Endodermal cell (in vitro differentiated cells): ENCODE measurements around the gene R3HDM4. TPM values are rescaled to one million over a fixed set of nuclear protein-coding genes. Genes with fewer than 3 reads are reported as not detected.

Experiments
- DNase-seq: peaks from one replicate; pipeline ENCODE4 v3.0.0-alpha.2; 2017
- H3K27ac ChIP-seq: 2 replicates; pipeline ENCODE4 v1.5.1; 2013; ENCODE audit warnings: mild to moderate bottlenecking, low read depth, low read length, moderate library complexity
- H3K27me3 ChIP-seq: 2 replicates; pipeline ENCODE4 v1.6.1; 2013; ENCODE audit warnings: mild to moderate bottlenecking, low read length, moderate library complexity; ENCODE audit not compliant: insufficient read depth, control insufficient read depth, poor library complexity, severe bottlenecking
- H3K36me3 ChIP-seq: 2 replicates; pipeline ENCODE4 v1.7.0; 2013; ENCODE audit warnings: mild to moderate bottlenecking, low read length, moderate library complexity; ENCODE audit not compliant: control insufficient read depth, insufficient read depth
- H3K4me1 ChIP-seq: one replicate; pipeline ENCODE4 v1.7.0; 2013; ENCODE audit warnings: low read length; ENCODE audit not compliant: control insufficient read depth, insufficient read depth
- H3K4me3 ChIP-seq: 2 replicates; pipeline ENCODE4 v1.5.1; 2013; ENCODE audit warnings: mild to moderate bottlenecking, low read length, moderate library complexity
- H3K9ac ChIP-seq: 2 replicates; pipeline ENCODE4 v1.6.1; 2013; ENCODE audit warnings: mild to moderate bottlenecking, low read length, moderate library complexity; ENCODE audit not compliant: poor library complexity, severe bottlenecking; ENCODE audit errors: extremely low read depth
- H3K9me3 ChIP-seq: 2 replicates; pipeline ENCODE4 v1.6.1; 2013; ENCODE audit warnings: mild to moderate bottlenecking, low read length, moderate library complexity; ENCODE audit not compliant: control insufficient read depth
- H3K27ac Mint-ChIP-seq: 2 replicates; pipeline ENCODE4 v1.8.0; 2020; ENCODE audit warnings: mixed read lengths
- H3K27me3 Mint-ChIP-seq: 2 replicates; pipeline ENCODE4 v1.8.0; 2021; ENCODE audit warnings: mild to moderate bottlenecking, mixed read lengths; ENCODE audit not compliant: insufficient read depth
- H3K36me3 Mint-ChIP-seq: 2 replicates; pipeline ENCODE4 v1.8.0; 2020; ENCODE audit warnings: low read depth, mixed read lengths
- H3K4me1 Mint-ChIP-seq: 2 replicates; pipeline ENCODE4 v1.8.0; 2020; ENCODE audit warnings: mixed read lengths
- H3K4me3 Mint-ChIP-seq: 2 replicates; pipeline ENCODE4 v1.8.0; 2020; ENCODE audit warnings: mild to moderate bottlenecking, moderate library complexity, mixed read lengths
- H3K9me3 Mint-ChIP-seq: 2 replicates; pipeline ENCODE4 v1.8.0; 2020; ENCODE audit warnings: mild to moderate bottlenecking, mixed read lengths
- CTCF ChIP-seq: fragments of 200-600 bp; sonication (generic); conservative IDR thresholded peaks from 2 replicates; pipeline ENCODE4 v1.5.0; 2021; ENCODE audit warnings: antibody characterized with exemption, mild to moderate bottlenecking
- WGBS, 2 experiments: methylation state at CpG; one replicate each; pipeline versions ENCODE4 v1.1.5 to v1.1.7; 2013; ENCODE audit warnings: missing lambda C conversion rate in 2 of 2, mixed read lengths in 1 of 2; ENCODE audit not compliant: insufficient coverage in 1 of 2, insufficient read length in 1 of 2; 5-methylcytosine and 5-hydroxymethylcytosine counted together
- total RNA-seq, 2 donors: library from RNA; stranded (reverse); fragmentation: NEBNext Ultra II Directional in 1 of 2; extraction: Animal tissue kit (Norgen Biotek cat#: 25700) in 1 of 2; gene quantifications; 2 replicates in 1 of 2; 3 replicates in 1 of 2; pipeline ENCODE4 v1.2.1, GENCODE V29; 2021

The R3HDM4 gene
- total RNA-seq, 2 donors from 2014 or later = 61.1 to 64.7 TPM

- Histone ChIP-seq H3K9me3 (no peaks in the 10 kb centered on the region), H3K36me3 (peaks cover 41% of the 10 kb centered on the region), H3K27ac (no peak overlapping the region), H3K27me3 (no peaks in the 10 kb centered on the region), H3K9ac (no peak overlapping the region), H3K4me3 (no peak overlapping the region), H3K4me1 (no peaks in the 10 kb centered on the region)
- 89 to 94% methylated on average over 17 to 29 of the region's 29 CpGs for WGBS, 2 experiments
- H3K4me1 Mint-ChIP-seq = no peaks in the 10 kb centered on the region
- H3K27me3 Mint-ChIP-seq = no peaks in the 10 kb centered on the region
- H3K36me3 Mint-ChIP-seq = peaks cover 49% of the 10 kb centered on the region
- H3K4me3 Mint-ChIP-seq = no peak overlapping the region
- no peak overlapping the region for H3K27ac Mint-ChIP-seq
- no peaks in the 10 kb centered on the region for H3K9me3 Mint-ChIP-seq
- no peak for DNase-seq
- no peak for TF ChIP-seq CTCF
Observed at GRCh38 chr19:934197-934840, 21.3 kb upstream of the R3HDM4 start.

- H3K9me3 Mint-ChIP-seq = no peaks in the 10 kb centered on the region
Observed at GRCh38 chr19:933553-933882, 20.5 kb upstream of the R3HDM4 start.

GRCh38 chr19:932648-933552, 19.9 kb upstream of the R3HDM4 start:
- no peaks in the 10 kb centered on the region for H3K9me3 ChIP-seq

More at GRCh38 chr19:933553-933882, 20.5 kb upstream of the R3HDM4 start:
- H3K4me3 ChIP-seq = no peak overlapping the region
- no peak overlapping the region for H3K27ac ChIP-seq
- TF ChIP-seq CTCF = no peak
- no peaks in the 10 kb centered on the region for H3K9me3 ChIP-seq
- no peak overlapping the region for H3K4me3 Mint-ChIP-seq
- no peak overlapping the region for H3K9ac ChIP-seq
- no peak overlapping the region for H3K27ac Mint-ChIP-seq
- H3K36me3 Mint-ChIP-seq = peaks cover 50% of the 10 kb centered on the region
- H3K4me1 ChIP-seq = no peaks in the 10 kb centered on the region
- 89 to 100% methylated on average over 2 to 12 of the region's 14 CpGs for WGBS, 2 experiments
- H3K36me3 ChIP-seq = peaks cover 38% of the 10 kb centered on the region
- no peaks in the 10 kb centered on the region for H3K27me3 Mint-ChIP-seq
- no peaks in the 10 kb centered on the region for H3K27me3 ChIP-seq
- no peaks in the 10 kb centered on the region for H3K4me1 Mint-ChIP-seq
- no peak for DNase-seq

More at GRCh38 chr19:932648-933552, 19.9 kb upstream of the R3HDM4 start:
- Mint-ChIP-seq H3K4me1 (no peaks in the 10 kb centered on the region), H3K9me3 (no peaks in the 10 kb centered on the region), H3K4me3 (no peak overlapping the region), H3K27ac (no peak overlapping the region), H3K36me3 (peaks cover 44% of the 10 kb centered on the region), H3K27me3 (no peaks in the 10 kb centered on the region)
- 87% methylated on average over 27 to 54 of the region's 54 CpGs for WGBS, 2 experiments
- peak overlapping the region; percentile 63 for H3K27ac ChIP-seq
- no peak for TF ChIP-seq CTCF
- no peaks in the 10 kb centered on the region for H3K27me3 ChIP-seq
- no peaks in the 10 kb centered on the region for H3K4me1 ChIP-seq
- H3K36me3 ChIP-seq = peaks cover 32% of the 10 kb centered on the region
- no peak overlapping the region for H3K9ac ChIP-seq
- no peak overlapping the region for H3K4me3 ChIP-seq
- DNase-seq = peak; percentile 58
